Measurements from ENCODE around the gene CIAO2B. TPM values are rescaled to one million over a fixed set of nuclear protein-coding genes. Genes with fewer than 3 reads are reported as not detected.

CIAO2B gene
- total and polyA plus RNA-seq, 7 donors = 71.7 to 219 (median 121) TPM

Other genes with a start within 250 kb of the CIAO2B start
- gene CMTM4, start 237.7 kb downstream of the CIAO2B start, total RNA-seq = 10 to 100 TPM in 2 of 4 donors, 1 to 10 TPM in 2; 6.1 to 12.5 (median 9.4) TPM
- 10 to 100 TPM; 27.0 to 65.1 (median 40.2) TPM for gene CMTM4, start 237.7 kb downstream of the CIAO2B start, polyA plus RNA-seq
- gene DYNC1LI2, start 182.8 kb downstream of the CIAO2B start, total RNA-seq = 100 to 1,000 TPM; 164 to 327 (median 261) TPM
- gene DYNC1LI2, start 182.8 kb downstream of the CIAO2B start, polyA plus RNA-seq = 10 to 100 TPM; 52.9 to 68.7 (median 60.8) TPM
- under 1 TPM in 1 of 4 donors, not detected in 3; under 0.01 TPM for gene TERB1, start 132.8 kb downstream of the CIAO2B start, total RNA-seq
- under 1 TPM in 1 of 3 donors, not detected in 2; 0.03 TPM for gene TERB1, start 132.8 kb downstream of the CIAO2B start, polyA plus RNA-seq
- gene NAE1, start 103.4 kb downstream of the CIAO2B start, total RNA-seq = 10 to 100 TPM; 34.6 to 58.3 (median 46.9) TPM
- gene NAE1, start 103.4 kb downstream of the CIAO2B start, polyA plus RNA-seq = 10 to 100 TPM; 34.8 to 48.8 (median 35.9) TPM
- gene CA7, start 90.0 kb downstream of the CIAO2B start, total RNA-seq = 1 to 10 TPM in 1 of 4 donors, not detected in 3; 1.9 TPM
- 100 to 1,000 TPM; 112 to 188 (median 154) TPM for gene CA7, start 90.0 kb downstream of the CIAO2B start, polyA plus RNA-seq
- gene PDP2, start 53.9 kb downstream of the CIAO2B start, total RNA-seq = 1 to 10 TPM; 2.6 to 8.3 (median 4.7) TPM
- 1 to 10 TPM; 3.0 to 6.1 (median 5.1) TPM for gene PDP2, start 53.9 kb downstream of the CIAO2B start, polyA plus RNA-seq
- not detected for gene CDH16, start 15.5 kb downstream of the CIAO2B start, total RNA-seq
- under 1 TPM in 2 of 3 donors, not detected in 1; 0.19 to 0.60 TPM for gene CDH16, start 15.5 kb downstream of the CIAO2B start, polyA plus RNA-seq
- 10 to 100 TPM; 10.9 to 31.2 (median 16.3) TPM for gene RRAD, start 8.9 kb downstream of the CIAO2B start, total RNA-seq
- gene RRAD, start 8.9 kb downstream of the CIAO2B start, polyA plus RNA-seq = 1 to 10 TPM; 1.2 to 5.5 (median 1.8) TPM
- gene CES2, start 1.1 kb upstream of the CIAO2B start, total RNA-seq = 10 to 100 TPM; 21.8 to 25.5 (median 23.0) TPM
- gene CES2, start 1.1 kb upstream of the CIAO2B start, polyA plus RNA-seq = 100 to 1,000 TPM in 1 of 3 donors, 10 to 100 TPM in 2; 53.4 to 163 (median 67.9) TPM
- gene CES3, start 26.9 kb upstream of the CIAO2B start, total RNA-seq = 1 to 10 TPM in 1 of 4 donors, under 1 TPM in 2, not detected in 1; 0.16 to 2.5 (median 0.55) TPM
- gene CES3, start 26.9 kb upstream of the CIAO2B start, polyA plus RNA-seq = 10 to 100 TPM; 10.8 to 48.4 (median 13.2) TPM
- 1 to 10 TPM; 3.6 to 7.5 (median 4.1) TPM for gene CES4A, start 54.2 kb upstream of the CIAO2B start, total RNA-seq
- 1 to 10 TPM; 2.3 to 7.3 (median 3.0) TPM for gene CES4A, start 54.2 kb upstream of the CIAO2B start, polyA plus RNA-seq
- gene CBFB, start 94.7 kb upstream of the CIAO2B start, total RNA-seq = 10 to 100 TPM; 21.3 to 28.0 (median 24.8) TPM
- gene CBFB, start 94.7 kb upstream of the CIAO2B start, polyA plus RNA-seq = 10 to 100 TPM in 1 of 3 donors, 1 to 10 TPM in 2; 9.6 to 19.3 (median 9.7) TPM
- gene PHAF1, start 175.5 kb upstream of the CIAO2B start, total RNA-seq = 10 to 100 TPM; 11.4 to 16.3 (median 14.0) TPM
- 1 to 10 TPM; 8.9 to 9.7 (median 9.0) TPM for gene PHAF1, start 175.5 kb upstream of the CIAO2B start, polyA plus RNA-seq
- gene B3GNT9, start 216.6 kb upstream of the CIAO2B start, total RNA-seq = 10 to 100 TPM in 3 of 4 donors, 1 to 10 TPM in 1; 8.7 to 18.8 (median 12.2) TPM
- 1 to 10 TPM in 2 of 3 donors, under 1 TPM in 1; 0.46 to 4.9 (median 1.2) TPM for gene B3GNT9, start 216.6 kb upstream of the CIAO2B start, polyA plus RNA-seq
- 10 to 100 TPM; 16.1 to 23.2 (median 19.6) TPM for gene TRADD, start 225.5 kb upstream of the CIAO2B start, total RNA-seq
- gene TRADD, start 225.5 kb upstream of the CIAO2B start, polyA plus RNA-seq = 10 to 100 TPM; 23.4 to 30.2 (median 26.4) TPM
- 10 to 100 TPM in 2 of 4 donors, 1 to 10 TPM in 2; 7.5 to 11.8 (median 9.7) TPM for gene FBXL8, start 225.6 kb upstream of the CIAO2B start, total RNA-seq
- 10 to 100 TPM in 2 of 3 donors, 1 to 10 TPM in 1; 4.9 to 19.1 (median 10.8) TPM for gene FBXL8, start 225.6 kb upstream of the CIAO2B start, polyA plus RNA-seq
- gene HSF4, start 230.3 kb upstream of the CIAO2B start, total RNA-seq = 100 to 1,000 TPM in 1 of 4 donors, 10 to 100 TPM in 3; 21.2 to 109 (median 25.8) TPM
- 10 to 100 TPM in 1 of 3 donors, 1 to 10 TPM in 2; 1.2 to 17.9 (median 3.6) TPM for gene HSF4, start 230.3 kb upstream of the CIAO2B start, polyA plus RNA-seq
- gene NOL3, start 236.1 kb upstream of the CIAO2B start, total RNA-seq = 10 to 100 TPM; 23.2 to 36.7 (median 25.9) TPM
- gene NOL3, start 236.1 kb upstream of the CIAO2B start, polyA plus RNA-seq = 10 to 100 TPM; 12.7 to 23.9 (median 13.2) TPM
- gene MATCAP1, start 249.6 kb upstream of the CIAO2B start, total RNA-seq = 10 to 100 TPM in 1 of 4 donors, 1 to 10 TPM in 3; 6.6 to 22.2 (median 9.7) TPM
- 10 to 100 TPM in 1 of 3 donors, 1 to 10 TPM in 2; 3.0 to 30.3 (median 4.8) TPM for gene MATCAP1, start 249.6 kb upstream of the CIAO2B start, polyA plus RNA-seq

Data from sigmoid colon (tissue), 7 donors.